Heart left ventricle (tissue), 16 donors: ENCODE measurements around the gene IPCEF1. TPM values are rescaled to one million over a fixed set of nuclear protein-coding genes. Genes with fewer than 3 reads are reported as not detected.

Experiments
- ATAC-seq, 4 donors: fragments of 200-7000 bp; cut with Tn5 transposase; one replicate each; pipeline ENCODE4 v1.9.1; 2020 to 2022; ENCODE audit warnings: moderate library complexity in 4 of 4, mild to moderate bottlenecking in 3 of 4, moderate number of reproducible peaks in 1 of 4
- DNase-seq, 5 donors: peaks; one replicate each; pipeline ENCODE4 v3.0.0-alpha.2; 2020
- H3K27ac ChIP-seq, 12 donors: fragments of 200-600 bp; sonication (generic) in 4 of 12; one replicate each; pipeline versions ENCODE4 v1.5.0 to v1.8.0; 2016 to 2022; ENCODE audit warnings: mild to moderate bottlenecking in 2 of 12
- H3K27me3 ChIP-seq, 9 donors: fragments of 200-600 bp; sonication (generic) in 2 of 9; one replicate each; pipeline versions ENCODE4 v1.5.1 to v1.8.0; 2016 to 2022; ENCODE audit warnings: mild to moderate bottlenecking in 3 of 9
- H3K36me3 ChIP-seq, 9 donors: fragments of 200-600 bp; sonication (generic) in 2 of 9; one replicate each; pipeline versions ENCODE4 v1.5.0 to v1.8.0; 2018 to 2022; ENCODE audit warnings: mild to moderate bottlenecking in 2 of 9
- H3K4me1 ChIP-seq, 12 donors: fragments of 200-600 bp; sonication (generic) in 4 of 12; one replicate each; pipeline versions ENCODE4 v1.5.0 to v1.8.0; 2016 to 2022; ENCODE audit warnings: mild to moderate bottlenecking in 3 of 12
- H3K4me3 ChIP-seq, 12 donors: fragments of 200-600 bp; sonication (generic) in 4 of 12; one replicate each; pipeline versions ENCODE4 v1.5.0 to v1.8.0; 2017 to 2022; ENCODE audit warnings: mild to moderate bottlenecking in 9 of 12, moderate library complexity in 4 of 12
- H3K9me3 ChIP-seq, 12 donors: fragments of 200-600 bp; sonication (generic) in 4 of 12; one replicate each; pipeline versions ENCODE4 v1.5.0 to v1.8.0; 2016 to 2022; ENCODE audit warnings: mild to moderate bottlenecking in 1 of 12
- POLR2A ChIP-seq, 2 donors: fragments of 450-650 bp; IDR thresholded peaks; one replicate each; pipeline ENCODE4 v1.6.1; 2017; ENCODE audit warnings: antibody characterized with exemption in 2 of 2, mild to moderate bottlenecking in 2 of 2, moderate library complexity in 2 of 2
- WGBS, 4 donors: extraction: QIAGEN DNeasy Blood & Tissue Kit in 2 of 4; methylation state at CpG; one replicate each; pipeline versions ENCODE4 v1.1.5 to v1.1.7; 2013 to 2018; 5-methylcytosine and 5-hydroxymethylcytosine counted together
- intact Hi-C, 10 donors: fragments of 100-400 bp; cut with DNase I; formaldehyde crosslinking; loops; one replicate each; pipeline versions ENCODE4 v1.11.1 to v1.14.2; 2022
- polyA plus RNA-seq, 2 donors: library from polyadenylated mRNA; stranded (reverse); fragments of 200-250 nt; gene quantifications; one replicate each; pipeline ENCODE4 v1.2.3, GENCODE V29; 2013
- total RNA-seq, 9 donors: library from RNA; depleted of rRNA in 2 of 9; stranded (reverse); fragments of >200 nt in 2 of 9; fragmentation: NEBNext Ultra II Directional in 3 of 9; extraction: Animal tissue kit (Norgen Biotek cat#: 25700) in 3 of 9; gene quantifications; one replicate each; pipeline versions ENCODE4 v1.1.0 to v1.2.4, GENCODE V29; 2016 to 2023
- TF ChIP-seq, protein P1 (sequence below), 12 donors: fragments of 200-600 bp; sonication (generic) in 4 of 12; IDR thresholded peaks; one replicate each; pipeline versions ENCODE4 v1.5.0 to v1.8.0; 2018 to 2022; ENCODE audit warnings: antibody characterized with exemption in 12 of 12, mild to moderate bottlenecking in 5 of 12
- donor health status: ischemic (EF 13 %, LVEDD 7.1; RV severe dilation, severe dysfunction).
- donor health status: healthy with polysubstance abuse.
- donor health status: DM: no; HTN: yes; CAD: no.
- donor health status: DM: no; HTN: no; CAD: no.
- donor health status: ischemic (EF 25% LVEDD 6.9; RV normal size, moderate dysfunction).
- donor health status: ischemic (EF 25% LVEDD 5.7; RV mildly dilated, moderate dysfunction).
- donor health status: healthy.
- donor health status: DM: yes; HTN: yes; CAD: no.
- donor health status: ischemic (EF 35%, LVEDD 5.7; RV mildly dilated, moderate dysfunction).
- donor health status: nonischemic (EF 11% LVEDD 7.7; RV severe dilation, severe dysfunction).
- donor health status: DM: yes; HTN: yes; CAD: no.
- donor health status: PGD.
- donor health status: ischemic (EF 29% LVEDD 5.4; RV normal size, mild dysfunction).
- donor health status: nonischemic (EF 23%, LVEDD 6.1; RV moderate dilation, normal function).

IPCEF1 gene
- total and polyA plus RNA-seq, 11 donors = 0.10 to 4.1 (median 0.35) TPM

DNA sequence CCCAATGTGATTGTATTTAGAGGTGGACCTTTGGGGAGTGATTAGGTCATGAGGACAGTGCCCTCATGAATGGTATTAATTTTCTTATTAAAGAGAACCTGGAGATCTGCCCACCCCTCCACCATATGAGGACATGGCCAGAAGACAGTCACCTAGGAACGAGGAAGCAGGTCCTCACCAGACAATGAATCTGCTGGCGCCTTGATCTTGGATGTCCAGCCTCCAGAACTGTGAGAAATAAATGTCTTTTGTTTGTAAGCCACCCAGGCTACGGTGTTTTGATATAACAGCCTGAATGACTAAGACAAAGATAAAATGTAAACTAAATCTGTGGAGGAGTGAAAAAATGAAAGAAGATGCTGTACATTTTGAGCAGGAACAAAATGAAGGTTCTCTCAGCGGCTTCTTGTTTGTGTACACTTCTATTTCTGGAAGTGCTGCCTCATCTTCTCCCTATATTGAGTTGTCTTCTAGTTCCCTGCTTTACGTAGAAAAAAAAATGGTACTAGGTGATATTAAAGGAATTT is 1.5 kb upstream of the IPCEF1 start:
- TF ChIP-seq, protein P1, sequence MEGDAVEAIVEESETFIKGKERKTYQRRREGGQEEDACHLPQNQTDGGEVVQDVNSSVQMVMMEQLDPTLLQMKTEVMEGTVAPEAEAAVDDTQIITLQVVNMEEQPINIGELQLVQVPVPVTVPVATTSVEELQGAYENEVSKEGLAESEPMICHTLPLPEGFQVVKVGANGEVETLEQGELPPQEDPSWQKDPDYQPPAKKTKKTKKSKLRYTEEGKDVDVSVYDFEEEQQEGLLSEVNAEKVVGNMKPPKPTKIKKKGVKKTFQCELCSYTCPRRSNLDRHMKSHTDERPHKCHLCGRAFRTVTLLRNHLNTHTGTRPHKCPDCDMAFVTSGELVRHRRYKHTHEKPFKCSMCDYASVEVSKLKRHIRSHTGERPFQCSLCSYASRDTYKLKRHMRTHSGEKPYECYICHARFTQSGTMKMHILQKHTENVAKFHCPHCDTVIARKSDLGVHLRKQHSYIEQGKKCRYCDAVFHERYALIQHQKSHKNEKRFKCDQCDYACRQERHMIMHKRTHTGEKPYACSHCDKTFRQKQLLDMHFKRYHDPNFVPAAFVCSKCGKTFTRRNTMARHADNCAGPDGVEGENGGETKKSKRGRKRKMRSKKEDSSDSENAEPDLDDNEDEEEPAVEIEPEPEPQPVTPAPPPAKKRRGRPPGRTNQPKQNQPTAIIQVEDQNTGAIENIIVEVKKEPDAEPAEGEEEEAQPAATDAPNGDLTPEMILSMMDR (IDR thresholded peaks at IDR 0.05) = no peak
- TF ChIP-seq POLR2A (IDR thresholded peaks at IDR 0.05) = no peak
- H3K36me3 ChIP-seq = no peaks in the 10 kb centered on the region
- no peak overlapping the region for H3K27ac ChIP-seq
- WGBS, 4 donors = 86 to 94% (median 92%) methylated on average over 5 of the region's 5 CpGs
- ATAC-seq (no peak), DNase-seq (no peak)
- peaks cover 0 to 27% (median 0%) of the 10 kb centered on the region in 12 donors for H3K4me1 ChIP-seq
- intact Hi-C loops = no loop called here
- no peaks in the 10 kb centered on the region for H3K9me3 ChIP-seq
- no peak overlapping the region for H3K4me3 ChIP-seq
- no peaks in the 10 kb centered on the region for H3K27me3 ChIP-seq

- no peaks in the 10 kb centered on the region for H3K9me3 ChIP-seq
- peak overlapping the region in 2 of 12 donors; percentile 30 to 85 for H3K27ac ChIP-seq
- H3K4me3 ChIP-seq = peak overlapping the region in 1 of 12 donors; percentile 30
- TF ChIP-seq, protein P1 (IDR thresholded peaks at IDR 0.05) = no peak
- TF ChIP-seq POLR2A (IDR thresholded peaks at IDR 0.05) = no peak
- no peaks in the 10 kb centered on the region for H3K27me3 ChIP-seq
- DNase-seq = no peak
- WGBS, 4 donors = 64 to 92% (median 90%) methylated on average over 2 of the region's 2 CpGs
- H3K4me1 ChIP-seq = peaks cover 0 to 34% (median 0%) of the 10 kb centered on the region in 12 donors
- no peak for ATAC-seq
- no peaks in the 10 kb centered on the region for H3K36me3 ChIP-seq
- intact Hi-C loops = no loop called here
Observed at GRCh38 chr6:154356113-154356512, 490 bp downstream of the IPCEF1 start.

- 94 to 97% (median 96%) methylated on average over 8 of the region's 8 CpGs for WGBS, 4 donors
- no peak for TF ChIP-seq POLR2A (IDR thresholded peaks at IDR 0.05)
- TF ChIP-seq, protein P1 (IDR thresholded peaks at IDR 0.05) = no peak
Observed at GRCh38 chr6:154354265-154354777, 2.3 kb downstream of the IPCEF1 start.

GRCh38 chr6:154353626-154354025 is 3.0 kb downstream of the IPCEF1 start:
- intact Hi-C loops = no loop called here
- Histone ChIP-seq H3K9me3 (no peaks in the 10 kb centered on the region), H3K27me3 (no peaks in the 10 kb centered on the region), H3K4me3 (no peak overlapping the region), H3K4me1 (peaks cover 0 to 34% (median 0%) of the 10 kb centered on the region in 12 donors), H3K27ac (no peak overlapping the region), H3K36me3 (no peaks in the 10 kb centered on the region)
- ATAC-seq = no peak
- 89 to 96% (median 92%) methylated on average over 1 of the region's 1 CpG for WGBS, 4 donors
- TF ChIP-seq POLR2A (IDR thresholded peaks at IDR 0.05) = no peak
- TF ChIP-seq, protein P1 (IDR thresholded peaks at IDR 0.05) = no peak
- no peak for DNase-seq

More at GRCh38 chr6:154354265-154354777, 2.3 kb downstream of the IPCEF1 start:
- Histone ChIP-seq H3K9me3 (no peaks in the 10 kb centered on the region), H3K27ac (peak overlapping the region in 1 of 12 donors; percentile 35), H3K27me3 (no peaks in the 10 kb centered on the region), H3K36me3 (no peaks in the 10 kb centered on the region), H3K4me1 (peaks cover 0 to 34% (median 0%) of the 10 kb centered on the region in 12 donors), H3K4me3 (no peak overlapping the region)
- no peak for ATAC-seq
- no peak for DNase-seq
- intact Hi-C loops = no loop called here
